SU-DHL-6 (cell line): ENCODE measurements around the gene LRP1B.

Source experiments
- H2AFZ ChIP-seq: fragments of 200-600 bp; sonication (generic); 2 replicates; pipeline ENCODE4 v1.6.1; 2014; ENCODE audit warnings: low read depth, mild to moderate bottlenecking, moderate library complexity, mixed read lengths, antibody characterized with exemption, low read length; ENCODE audit not compliant: severe bottlenecking
- H3F3A ChIP-seq: fragments of 200-600 bp; shearing (Covaris generic); 2 replicates; pipeline ENCODE4 v1.6.0; 2016; ENCODE audit warnings: antibody characterized with exemption, mild to moderate bottlenecking; ENCODE audit not compliant: insufficient read depth
- H3K27ac ChIP-seq: fragments of 200-600 bp; sonication (generic); 2 replicates; pipeline ENCODE4 v1.5.1; 2016; ENCODE audit warnings: low read depth, mild to moderate bottlenecking, low read length, moderate library complexity, mixed read lengths
- H3K27me3 ChIP-seq: fragments of 200-600 bp; sonication (generic), shearing (Covaris generic); 2 replicates; pipeline ENCODE4 v1.6.0; 2014; ENCODE audit warnings: mild to moderate bottlenecking, low read length
- H3K36me3 ChIP-seq: fragments of 200-600 bp; sonication (generic); 2 replicates; pipeline ENCODE4 v1.6.1; 2014; ENCODE audit warnings: mild to moderate bottlenecking, low read length, mixed read lengths
- H3K4me2 ChIP-seq: fragments of 300-600, 200-600 bp; shearing (Covaris generic), sonication (generic); 2 replicates; pipeline ENCODE4 v1.6.0; 2014; ENCODE audit warnings: low read length, low read depth, mild to moderate bottlenecking; ENCODE audit not compliant: poor library complexity, severe bottlenecking
- H3K4me3 ChIP-seq: fragments of 200-600 bp; sonication (generic); 2 replicates; pipeline ENCODE4 v1.5.1; 2014; ENCODE audit warnings: antibody characterized with exemption, low read length, mild to moderate bottlenecking, mixed read lengths; ENCODE audit not compliant: insufficient read depth, poor library complexity, severe bottlenecking
- H3K79me2 ChIP-seq: fragments of 200-600 bp; sonication (generic); 2 replicates; pipeline ENCODE4 v1.6.1; 2014; ENCODE audit warnings: mild to moderate bottlenecking, low read length, moderate library complexity; ENCODE audit not compliant: insufficient read depth
- H3K9ac ChIP-seq: fragments of 200-600 bp; sonication (generic); 2 replicates; pipeline ENCODE4 v1.7.0; 2014; ENCODE audit warnings: mild to moderate bottlenecking, low read length
- H3K9me2 ChIP-seq: fragments of 200-600 bp; sonication (generic); replicated peaks from 2 replicates; pipeline ENCODE4 v1.6.1; 2014; ENCODE audit warnings: low read length; ENCODE audit not compliant: insufficient read depth
- H3K9me3 ChIP-seq: fragments of 200-600 bp; sonication (generic); 2 replicates; pipeline ENCODE4 v1.6.1; 2014; ENCODE audit warnings: low read length, mixed read lengths; ENCODE audit not compliant: insufficient read depth
- H4K20me1 ChIP-seq: fragments of 200-600 bp; sonication (generic); 2 replicates; pipeline ENCODE4 v1.6.1; 2014; ENCODE audit warnings: low read depth, mild to moderate bottlenecking, antibody characterized with exemption, low read length, moderate library complexity, mixed read lengths
- EZH2phosphoT487 ChIP-seq: fragments of 200-600 bp; sonication (generic), shearing (Covaris generic); conservative IDR thresholded peaks from 2 replicates; pipeline ENCODE4 v1.6.1; 2018; ENCODE audit warnings: mild to moderate bottlenecking, antibody characterized with exemption, low read length, moderate library complexity, mixed read lengths
- TF ChIP-seq, protein P1 (sequence below): fragments of 200-600 bp; sonication (generic); IDR thresholded peaks from one replicate; pipeline ENCODE4 v1.5.1; 2017; ENCODE audit warnings: antibody characterized with exemption, mild to moderate bottlenecking, low read length, moderate library complexity; ENCODE audit not compliant: insufficient read depth, poor library complexity, severe bottlenecking

Gene LRP1B

GRCh38 chr2:141522702-141523101 is 608.1 kb downstream of the LRP1B start:
- Histone ChIP-seq H3K79me2 (no peaks in the 10 kb centered on the region), H3K9ac (no peak overlapping the region), H4K20me1 (no peaks in the 10 kb centered on the region), H3K4me2 (no peak overlapping the region), H3K27ac (no peak overlapping the region), H3K27me3 (no peaks in the 10 kb centered on the region), H3K9me3 (no peaks in the 10 kb centered on the region), H3K9me2 (no peaks in the 10 kb centered on the region), H2AFZ (no peak overlapping the region), H3K36me3 (no peaks in the 10 kb centered on the region), H3K4me3 (no peak overlapping the region), H3F3A (no peaks in the 10 kb centered on the region)
- TF ChIP-seq EZH2phosphoT487 = no peak
- TF ChIP-seq, protein P1, sequence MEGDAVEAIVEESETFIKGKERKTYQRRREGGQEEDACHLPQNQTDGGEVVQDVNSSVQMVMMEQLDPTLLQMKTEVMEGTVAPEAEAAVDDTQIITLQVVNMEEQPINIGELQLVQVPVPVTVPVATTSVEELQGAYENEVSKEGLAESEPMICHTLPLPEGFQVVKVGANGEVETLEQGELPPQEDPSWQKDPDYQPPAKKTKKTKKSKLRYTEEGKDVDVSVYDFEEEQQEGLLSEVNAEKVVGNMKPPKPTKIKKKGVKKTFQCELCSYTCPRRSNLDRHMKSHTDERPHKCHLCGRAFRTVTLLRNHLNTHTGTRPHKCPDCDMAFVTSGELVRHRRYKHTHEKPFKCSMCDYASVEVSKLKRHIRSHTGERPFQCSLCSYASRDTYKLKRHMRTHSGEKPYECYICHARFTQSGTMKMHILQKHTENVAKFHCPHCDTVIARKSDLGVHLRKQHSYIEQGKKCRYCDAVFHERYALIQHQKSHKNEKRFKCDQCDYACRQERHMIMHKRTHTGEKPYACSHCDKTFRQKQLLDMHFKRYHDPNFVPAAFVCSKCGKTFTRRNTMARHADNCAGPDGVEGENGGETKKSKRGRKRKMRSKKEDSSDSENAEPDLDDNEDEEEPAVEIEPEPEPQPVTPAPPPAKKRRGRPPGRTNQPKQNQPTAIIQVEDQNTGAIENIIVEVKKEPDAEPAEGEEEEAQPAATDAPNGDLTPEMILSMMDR = no peak

GRCh38 chr2:141522048-141522447 is 608.8 kb downstream of the LRP1B start:
- H3K9me2 ChIP-seq = no peaks in the 10 kb centered on the region
- TF ChIP-seq, protein P1 = no peak
- no peak for TF ChIP-seq EZH2phosphoT487
- no peaks in the 10 kb centered on the region for H3F3A ChIP-seq
- H3K27ac ChIP-seq = no peak overlapping the region
- H3K4me3 ChIP-seq = no peak overlapping the region
- H3K36me3 ChIP-seq = no peaks in the 10 kb centered on the region
- H2AFZ ChIP-seq = no peak overlapping the region
- no peak overlapping the region for H3K4me2 ChIP-seq
- H3K27me3 ChIP-seq = no peaks in the 10 kb centered on the region
- H3K9ac ChIP-seq = no peak overlapping the region
- no peaks in the 10 kb centered on the region for H3K79me2 ChIP-seq
- no peaks in the 10 kb centered on the region for H4K20me1 ChIP-seq
- H3K9me3 ChIP-seq = no peaks in the 10 kb centered on the region

DNA sequence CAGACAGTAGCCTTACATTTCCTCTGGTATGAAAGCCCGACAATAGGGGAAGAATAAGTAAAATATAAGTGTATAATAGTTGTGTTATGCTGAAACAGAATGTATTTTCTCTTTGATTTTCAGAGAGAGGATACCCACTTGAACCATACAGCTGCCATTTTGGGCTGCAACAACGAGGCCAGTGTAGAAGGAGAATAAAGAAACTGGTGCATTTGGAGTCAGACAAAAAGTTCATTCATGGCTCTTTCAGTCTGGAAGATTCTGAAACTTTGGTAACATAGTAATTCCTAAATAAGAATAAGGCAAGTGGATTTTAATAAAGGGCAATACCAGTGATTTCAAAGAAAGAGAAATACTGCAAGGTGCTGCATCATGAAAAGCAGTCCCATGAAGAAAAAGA is 610.9 kb downstream of the LRP1B start:
- no peak overlapping the region for H3K4me2 ChIP-seq
- no peaks in the 10 kb centered on the region for H4K20me1 ChIP-seq
- H3K27ac ChIP-seq = no peak overlapping the region
- H3K36me3 ChIP-seq = no peaks in the 10 kb centered on the region
- no peaks in the 10 kb centered on the region for H3K9me2 ChIP-seq
- no peaks in the 10 kb centered on the region for H3F3A ChIP-seq
- H3K27me3 ChIP-seq = no peaks in the 10 kb centered on the region
- no peaks in the 10 kb centered on the region for H3K79me2 ChIP-seq
- no peak overlapping the region for H2AFZ ChIP-seq
- no peak overlapping the region for H3K9ac ChIP-seq
- H3K4me3 ChIP-seq = no peak overlapping the region
- H3K9me3 ChIP-seq = no peaks in the 10 kb centered on the region
- TF ChIP-seq EZH2phosphoT487 = no peak
- TF ChIP-seq, protein P1 = no peak

GRCh38 chr2:141517852-141518421 is 612.9 kb downstream of the LRP1B start:
- H3K9ac ChIP-seq = no peak overlapping the region
- H3K79me2 ChIP-seq = no peaks in the 10 kb centered on the region
- H3K9me3 ChIP-seq = no peaks in the 10 kb centered on the region
- no peak overlapping the region for H2AFZ ChIP-seq
- H3K27me3 ChIP-seq = no peaks in the 10 kb centered on the region
- no peaks in the 10 kb centered on the region for H3F3A ChIP-seq
- no peaks in the 10 kb centered on the region for H3K36me3 ChIP-seq
- H3K4me2 ChIP-seq = no peak overlapping the region
- no peaks in the 10 kb centered on the region for H4K20me1 ChIP-seq
- TF ChIP-seq EZH2phosphoT487 = no peak
- TF ChIP-seq, protein P1 = no peak
- no peak overlapping the region for H3K4me3 ChIP-seq
- no peaks in the 10 kb centered on the region for H3K9me2 ChIP-seq
- no peak overlapping the region for H3K27ac ChIP-seq
